ENCODE data around the gene TUFT1. TPM values are rescaled to one million over a fixed set of nuclear protein-coding genes. Genes with fewer than 3 reads are reported as not detected.

TUFT1 gene
- total and polyA plus RNA-seq, 9 of the 15 experiments (the other 6 are each of a cell fraction or from before 2014, with no cell fraction given), result 0.54 to 2.0 (median 1.7) TPM

- intact Hi-C loops (cut with micrococcal nuclease) (no loop called here), in situ Hi-C loops (cut with MboI) (no loop called here)
- no peaks in the 10 kb centered on the region; the same call in 1 of the 2 replicates for H3K9me3 ChIP-seq (replicated peaks; ENCODE audit: control insufficient read depth, insufficient read depth, low read depth, low read length)
- H3K4me2 ChIP-seq (ENCODE audit: insufficient read depth, low read length), result no peak overlapping the region
- TF ChIP-seq PKNOX1 (IDR thresholded peaks at IDR 0.05) (peak; percentile 51; the same call in 1 of the 2 replicates), ZNF561 (CRISPR knock-in tag; conservative IDR thresholded peaks at IDR 0.05) (no peak)
- H3K4me3 ChIP-seq, result no peak overlapping the region
- no peaks in the 10 kb centered on the region for H4K20me1 ChIP-seq (replicated peaks; ENCODE audit: control insufficient read depth, insufficient read depth, low read length)
- H3K79me2 ChIP-seq (ENCODE audit: control insufficient read depth, insufficient read depth, low read length), result no peaks in the 10 kb centered on the region
- FAIRE-seq (no peak), DNase-seq (ENCODE audit: extremely low read depth in 1 of 4, low spot score in 3 of 4) (no peak), ATAC-seq (no peak)
- POLR2A ChIA-PET, result interaction anchor here (0.5 to 1.0 kb wide), 4 partner anchors 9 to 38 kb away, joined by 3 to 6 read pairs (median 4); no protein-coding TSS in a partner anchor
- 37% methylated on average over 7 of the region's 7 CpGs for WGBS (ENCODE audit: insufficient coverage, low coverage, missing lambda C conversion rate)
- H3K9ac ChIP-seq (ENCODE audit: insufficient read depth in 1 of 2, low read depth in 2 of 2, low read length in 2 of 2), result no peak overlapping the region
- H2AFZ ChIP-seq (ENCODE audit: low read depth, low read length), result no peak overlapping the region
- CTCF ChIA-PET (ENCODE audit: low intra/inter-chr PET ratio), result no interaction called here
- no peaks in the 10 kb centered on the region for H3K36me3 ChIP-seq (ENCODE audit: control insufficient read depth, insufficient read depth, low read length)
- no peaks in the 10 kb centered on the region for H3K9me1 ChIP-seq (ENCODE audit: control insufficient read depth, insufficient read depth, low read length)
- H3K27ac ChIP-seq (ENCODE audit: extremely low read depth, low read depth, low read length), result no peak overlapping the region
- no TSS peak for BruUV-seq (replicated peaks)
- H3K27me3 ChIP-seq (ENCODE audit: control insufficient read depth in 2 of 2, insufficient read depth in 2 of 2, low read length in 2 of 2), result peaks cover 4 to 8% of the 10 kb centered on the region in 2 experiments; a peak in 3 of 5 replicates
- H3K4me1 ChIP-seq (replicated peaks in 1 of 2; ENCODE audit: control insufficient read depth in 2 of 2, insufficient read depth in 2 of 2, low read length in 2 of 2), result peaks cover 0 to 7% of the 10 kb centered on the region in 2 experiments; a peak in 3 of 5 replicates
Observed at GRCh38 chr1:151502859-151503780, 37.0 kb upstream of the TUFT1 start.

- BruUV-seq (replicated peaks), result no TSS peak
- peaks cover 5% of the 10 kb centered on the region in 2 experiments; a peak in 2 of 5 replicates for H3K27me3 ChIP-seq (ENCODE audit: control insufficient read depth in 2 of 2, insufficient read depth in 2 of 2, low read length in 2 of 2)
- FAIRE-seq (no peak), ATAC-seq (no peak), DNase-seq (ENCODE audit: extremely low read depth in 1 of 4, low spot score in 3 of 4) (no peak)
- no peaks in the 10 kb centered on the region for H3K36me3 ChIP-seq (ENCODE audit: control insufficient read depth, insufficient read depth, low read length)
- H3K4me2 ChIP-seq (ENCODE audit: insufficient read depth, low read length), result no peak overlapping the region
- no peaks in the 10 kb centered on the region for H3K9me1 ChIP-seq (ENCODE audit: control insufficient read depth, insufficient read depth, low read length)
- TF ChIP-seq OTX1 (CRISPR knock-in tag; IDR thresholded peaks at IDR 0.05) (no peak), PPARD (CRISPR knock-in tag; IDR thresholded peaks at IDR 0.05) (no peak), ATF2 (CRISPR knock-in tag; IDR thresholded peaks at IDR 0.05) (no peak), PHF21A (IDR thresholded peaks at IDR 0.05; ENCODE audit: borderline replicate concordance, low read depth) (no peak), PKNOX1 (IDR thresholded peaks at IDR 0.05) (no peak), DACH1 (IDR thresholded peaks at IDR 0.05; ENCODE audit: partially characterized antibody) (no peak), SIN3A (IDR thresholded peaks at IDR 0.05; ENCODE audit: borderline replicate concordance in 2 of 2, control insufficient read depth in 1 of 2, low read depth in 2 of 2, low read length in 2 of 2) (no peak), HMG20A (CRISPR knock-in tag; conservative IDR thresholded peaks at IDR 0.05) (no peak), MTA2 (IDR thresholded peaks at IDR 0.05; ENCODE audit: low read depth) (no peak)
- intact Hi-C loops (cut with micrococcal nuclease), result no loop called here
- no peak overlapping the region for H3K9ac ChIP-seq (ENCODE audit: insufficient read depth in 1 of 2, low read depth in 2 of 2, low read length in 2 of 2)
- no peak overlapping the region for H3K4me3 ChIP-seq
- H2AFZ ChIP-seq (ENCODE audit: low read depth, low read length), result peak overlapping the region; percentile 9; the same call in 1 of the 2 replicates
- 21% methylated on average over 3 of the region's 3 CpGs for WGBS (ENCODE audit: insufficient coverage, low coverage, missing lambda C conversion rate)
- H3K79me2 ChIP-seq (ENCODE audit: control insufficient read depth, insufficient read depth, low read length), result no peaks in the 10 kb centered on the region
- in situ Hi-C loops (cut with MboI), result no loop called here
- ChIA-PET CTCF (ENCODE audit: low intra/inter-chr PET ratio) (no interaction called here), POLR2A (no interaction called here)
- no peaks in the 10 kb centered on the region for H3K9me3 ChIP-seq (replicated peaks; ENCODE audit: control insufficient read depth, insufficient read depth, low read depth, low read length)
- no peaks in the 10 kb centered on the region for H4K20me1 ChIP-seq (replicated peaks; ENCODE audit: control insufficient read depth, insufficient read depth, low read length)
- H3K27ac ChIP-seq (ENCODE audit: extremely low read depth, low read depth, low read length), result no peak overlapping the region
- H3K4me1 ChIP-seq (replicated peaks in 1 of 2; ENCODE audit: control insufficient read depth in 2 of 2, insufficient read depth in 2 of 2, low read length in 2 of 2), result peaks cover 0 to 7% of the 10 kb centered on the region in 2 experiments; a peak in 3 of 5 replicates
Observed at GRCh38 chr1:151504252-151504651, 35.9 kb upstream of the TUFT1 start.

Measured in K562 (cell line).